HCT116 (cell line): ENCODE data around the gene SELENON. TPM values are rescaled to one million over a fixed set of nuclear protein-coding genes. Genes with fewer than 3 reads are reported as not detected.
A peak's percentile ranks its signal among the peaks of the same experiment; 100 is the strongest.

Experiments
- ATAC-seq: fragments of 200-7000 bp; cut with Tn5 transposase; 2 replicates; pipeline ENCODE4 v1.9.1; 2020; ENCODE audit warnings: mild to moderate bottlenecking, moderate library complexity
- BruUV-seq: library from RNA; stranded (reverse); fragments of 400-500 nt; replicated peaks from 2 replicates; lab custom pipeline; 2021; lab: Mats Ljungman, UMichigan
- CTCF ChIA-PET: fragments of 300-600 bp; sonication (Branson Sonifier 250); formaldehyde crosslinking; loops from one replicate; lab custom pipeline; 2021; ENCODE audit warnings: antibody characterized with exemption; lab: Charles Lee
- POLR2A ChIA-PET: fragments of 300-600, 350-600 bp; sonication (Branson Sonifier 250); formaldehyde crosslinking; loops from one replicate; lab custom pipeline; 2021; ENCODE audit warnings: antibody characterized with exemption; lab: Charles Lee
- RAD21 ChIA-PET, 2 experiments: fragments of 300-600 bp; sonication (Branson Sonifier 250); formaldehyde crosslinking; loops; one replicate each; lab custom pipeline; 2023; ENCODE audit warnings: low total read pairs in 2 of 2; ENCODE audit not compliant: uncharacterized antibody in 2 of 2, unreplicated experiment in 2 of 2, low non-redundant PET in 1 of 2; lab: Charles Lee
- DNase-seq: peaks from one replicate; pipeline ENCODE4 v3.0.0-alpha.2; 2010; ENCODE audit warnings: low read depth, low spot score
- H2AFZ ChIP-seq: fragments of 200-600 bp; shearing (Covaris generic), sonication (generic); 2 replicates; pipeline ENCODE4 v1.6.1; 2017; ENCODE audit warnings: low read depth, mixed run types, mixed read lengths, antibody characterized with exemption, low read length; ENCODE audit not compliant: poor library complexity, severe bottlenecking
- H3K27ac ChIP-seq: 2 replicates; pipeline ENCODE4 v1.5.1; 2012; ENCODE audit warnings: low read depth, low read length
- H3K27me3 ChIP-seq: fragments of 200-600 bp; sonication (generic); 2 replicates; pipeline ENCODE4 v1.6.1; 2016; ENCODE audit warnings: mixed run types, low read length, mixed read lengths; ENCODE audit not compliant: insufficient read depth
- H3K36me3 ChIP-seq, 2 experiments: fragments of 200-500 bp in 1 of 2; fragments of 200-600 bp in 1 of 2; sonication (Bioruptor generic) in 1 of 2; sonication (generic) in 1 of 2; 2 replicates each; pipeline versions ENCODE4 v1.5.1 to v1.6.1; 2014 to 2016; ENCODE audit warnings: low read length in 2 of 2, inconsistent platforms in 1 of 2, mixed read lengths in 1 of 2, mixed run types in 1 of 2; ENCODE audit not compliant: insufficient read depth in 2 of 2, control insufficient read depth in 1 of 2
- H3K4me1 ChIP-seq, 2 experiments: fragments of 200-600 bp in 1 of 2; sonication (generic) in 1 of 2; 2 replicates each; pipeline versions ENCODE4 v1.5.1 to v1.6.1; 2012 to 2017; ENCODE audit warnings: low read length in 2 of 2, inconsistent platforms in 1 of 2, mild to moderate bottlenecking in 1 of 2, mixed read lengths in 1 of 2, mixed run types in 1 of 2, moderate library complexity in 1 of 2; ENCODE audit not compliant: insufficient read depth in 2 of 2, control insufficient read depth in 1 of 2
- H3K4me2 ChIP-seq: fragments of 200-600 bp; sonication (generic); 2 replicates; pipeline ENCODE4 v1.6.1; 2017; ENCODE audit warnings: mixed run types, low read length, mixed read lengths
- H3K4me3 ChIP-seq, 2 experiments: fragments of 200-600 bp in 1 of 2; sonication (generic) in 1 of 2; replicated peaks in 1 of 2; 2 replicates each; pipeline ENCODE4 v1.5.1; 2011 to 2016; ENCODE audit warnings: low read length in 2 of 2, control low read depth in 1 of 2, low read depth in 1 of 2, mild to moderate bottlenecking in 1 of 2, mixed read lengths in 1 of 2, mixed run types in 1 of 2
- H3K79me2 ChIP-seq: fragments of 200-600 bp; sonication (generic); 2 replicates; pipeline ENCODE4 v1.6.1; 2017; ENCODE audit warnings: mild to moderate bottlenecking, mixed run types, low read length, moderate library complexity, mixed read lengths; ENCODE audit not compliant: insufficient read depth
- H3K9ac ChIP-seq: fragments of 200-600 bp; sonication (generic); 2 replicates; pipeline ENCODE4 v1.6.1; 2016; ENCODE audit warnings: low read length, mixed read lengths
- H3K9me2 ChIP-seq: fragments of 200-600 bp; sonication (generic), shearing (Covaris generic); 2 replicates; pipeline ENCODE4 v1.6.1; 2017; ENCODE audit warnings: mixed run types, mild to moderate bottlenecking, moderate library complexity; ENCODE audit not compliant: insufficient read depth
- H3K9me3 ChIP-seq, 2 experiments: fragments of 200-500 bp in 1 of 2; fragments of 200-600 bp in 1 of 2; sonication (Bioruptor generic) in 1 of 2; sonication (generic) in 1 of 2; 2 replicates each; pipeline ENCODE4 v1.6.1; 2014 to 2017; ENCODE audit warnings: low read length in 2 of 2, mixed read lengths in 2 of 2, inconsistent platforms in 1 of 2, low read depth in 1 of 2, mild to moderate bottlenecking in 1 of 2, mixed run types in 1 of 2, moderate library complexity in 1 of 2; ENCODE audit not compliant: control insufficient read depth in 1 of 2, insufficient read depth in 1 of 2
- H4K20me1 ChIP-seq: fragments of 200-600 bp; sonication (generic), shearing (Covaris generic); 2 replicates; pipeline ENCODE4 v1.6.1; 2017; ENCODE audit warnings: mixed run types, mild to moderate bottlenecking, moderate library complexity; ENCODE audit not compliant: insufficient read depth
- ATF3 ChIP-seq: IDR thresholded peaks from 2 replicates; pipeline ENCODE4 v1.6.1; 2012
- CEBPB ChIP-seq: IDR thresholded peaks from 2 replicates; pipeline ENCODE4 v1.6.1; 2012; ENCODE audit warnings: low read depth
- EGR1 ChIP-seq: IDR thresholded peaks from 2 replicates; pipeline ENCODE4 v1.6.1; 2012; ENCODE audit warnings: low read depth
- ELF1 ChIP-seq: IDR thresholded peaks from 2 replicates; pipeline ENCODE4 v1.6.1; 2012; ENCODE audit warnings: low read depth, borderline replicate concordance
- EZH2phosphoT487 ChIP-seq: fragments of 200-600 bp; IDR thresholded peaks from 2 replicates; pipeline ENCODE4 v1.6.1; 2018; ENCODE audit warnings: antibody characterized with exemption, borderline replicate concordance
- FOSL1 ChIP-seq: IDR thresholded peaks from 2 replicates; pipeline ENCODE4 v1.6.1; 2012; ENCODE audit warnings: low read depth
- JUND ChIP-seq: IDR thresholded peaks from 2 replicates; pipeline ENCODE4 v1.6.1; 2012
- MAX ChIP-seq: IDR thresholded peaks from 2 replicates; pipeline ENCODE4 v1.6.1; 2012
- POLR2A ChIP-seq: IDR thresholded peaks from 2 replicates; pipeline ENCODE4 v1.7.0; 2011; ENCODE audit warnings: borderline replicate concordance; ENCODE audit not compliant: insufficient read depth, insufficient read length; ENCODE audit errors: extremely low read depth
- POLR2AphosphoS5 ChIP-seq: IDR thresholded peaks from 2 replicates; pipeline ENCODE4 v1.6.1; 2011; ENCODE audit warnings: mild to moderate bottlenecking, low read depth, low read length, moderate library complexity
- RAD21 ChIP-seq: IDR thresholded peaks from 2 replicates; pipeline ENCODE4 v1.6.1; 2012; ENCODE audit warnings: low read depth, mild to moderate bottlenecking
- REST ChIP-seq: IDR thresholded peaks from 2 replicates; pipeline ENCODE4 v1.6.1; 2012; ENCODE audit warnings: low read depth
- SIN3A ChIP-seq: IDR thresholded peaks from 2 replicates; pipeline ENCODE4 v1.6.1; 2012; ENCODE audit warnings: low read depth
- SP1 ChIP-seq: IDR thresholded peaks from 2 replicates; pipeline ENCODE4 v1.6.1; 2012; ENCODE audit warnings: low read depth
- YY1 ChIP-seq: IDR thresholded peaks from 2 replicates; pipeline ENCODE4 v1.6.1; 2011; ENCODE audit warnings: low read length, low read depth, moderate library complexity, mild to moderate bottlenecking; ENCODE audit not compliant: insufficient replicate concordance; ENCODE audit errors: extremely low read depth
- ZFX ChIP-seq: fragments of 450-650 bp; IDR thresholded peaks from 2 replicates; pipeline ENCODE4 v1.6.1; 2017
- ZNF274 ChIP-seq: fragments of 200-500 bp; sonication (Bioruptor generic); IDR thresholded peaks from 2 replicates; pipeline ENCODE4 v1.6.1; 2014; ENCODE audit warnings: mild to moderate bottlenecking, low read depth, low read length, inconsistent platforms
- intact Hi-C: fragments of 100-400 bp; cut with micrococcal nuclease; formaldehyde crosslinking; loops from 2 replicates; pipeline ENCODE4 v1.10.0; 2022
- total RNA-seq: library from RNA; stranded (reverse); gene quantifications from one replicate; pipeline ENCODE4 v1.2.1, GENCODE V29; 2021; ENCODE audit not compliant: unreplicated experiment

The SELENON gene
- total RNA-seq, 1 experiment from 2014 or later, result 85.1 TPM

- RAD21 ChIA-PET, result interaction anchor here in 1 of 2 experiments (0.5 kb wide), 1 partner anchor 60 kb away, joined by 5 read pairs; no protein-coding TSS in a partner anchor
Measured at GRCh38 chr1:25831569-25832196, 31.7 kb downstream of the SELENON start.

GRCh38 chr1:25832336-25833037, 32.5 kb downstream of the SELENON start:
- H3K27me3 ChIP-seq, result no peaks in the 10 kb centered on the region
- peaks cover 0 to 3% of the 10 kb centered on the region in 2 experiments; a peak in 1 of 4 replicates for H3K4me1 ChIP-seq
- CTCF ChIA-PET, result no interaction called here
- no peak overlapping the region for H3K9ac ChIP-seq
- POLR2A ChIA-PET, result no interaction called here
- H4K20me1 ChIP-seq, result no peaks in the 10 kb centered on the region; the same call in 1 of the 2 replicates
- no peak overlapping the region for H2AFZ ChIP-seq
- H3K4me3 ChIP-seq, result no peak overlapping the region
- ATAC-seq (no peak), DNase-seq (no peak)
- no peaks in the 10 kb centered on the region for H3K9me2 ChIP-seq
- H3K27ac ChIP-seq, result no peak overlapping the region
- peaks cover 56% of the 10 kb centered on the region for H3K79me2 ChIP-seq
- intact Hi-C loops, result no loop called here
- peaks cover 50 to 62% of the 10 kb centered on the region in 2 experiments for H3K36me3 ChIP-seq
- H3K9me3 ChIP-seq, result no peaks in the 10 kb centered on the region
- TSS peak; percentile 31 for BruUV-seq
- RAD21 ChIA-PET, result no interaction called here
- H3K4me2 ChIP-seq, result no peak overlapping the region
- no peak for TF ChIP-seq POLR2A
- no peak for TF ChIP-seq ELF1
- TF ChIP-seq REST, result no peak
- no peak for TF ChIP-seq MAX
- TF ChIP-seq POLR2AphosphoS5, result no peak
- no peak for TF ChIP-seq JUND
- TF ChIP-seq ZFX, result no peak
- TF ChIP-seq SIN3A, result no peak
- TF ChIP-seq SP1, result no peak
- TF ChIP-seq EZH2phosphoT487, result no peak
- no peak for TF ChIP-seq EGR1
- TF ChIP-seq YY1, result no peak
- no peak for TF ChIP-seq FOSL1
- TF ChIP-seq ZNF274, result no peak

More at GRCh38 chr1:25831569-25832196, 31.7 kb downstream of the SELENON start:
- H3K4me2 ChIP-seq, result no peak overlapping the region
- intact Hi-C loops, result no loop called here
- ATAC-seq (no peak), DNase-seq (no peak)
- POLR2A ChIA-PET, result no interaction called here
- no peaks in the 10 kb centered on the region for H3K9me3 ChIP-seq
- no peaks in the 10 kb centered on the region for H3K27me3 ChIP-seq
- H3K9me2 ChIP-seq, result no peaks in the 10 kb centered on the region
- H3K4me3 ChIP-seq, result no peak overlapping the region
- peaks cover 50 to 59% of the 10 kb centered on the region in 2 experiments for H3K36me3 ChIP-seq
- H3K4me1 ChIP-seq, result no peaks in the 10 kb centered on the region
- TF ChIP-seq JUND, result no peak
- no peak for TF ChIP-seq RAD21
- TF ChIP-seq ZFX, result no peak
- TF ChIP-seq CEBPB, result no peak
- TF ChIP-seq ATF3, result no peak
- no peak overlapping the region for H2AFZ ChIP-seq
- BruUV-seq, result no TSS peak
- H3K9ac ChIP-seq, result no peak overlapping the region
- no peaks in the 10 kb centered on the region; the same call in 1 of the 2 replicates for H4K20me1 ChIP-seq
- CTCF ChIA-PET, result interaction anchor here (1.7 kb wide), 1 partner anchor 10 kb away, joined by 3 read pairs; no protein-coding TSS in a partner anchor
- H3K79me2 ChIP-seq, result peaks cover 48% of the 10 kb centered on the region
- H3K27ac ChIP-seq, result no peak overlapping the region
